Measurements from ENCODE around the gene TOX2.

TOX2 gene

DNA sequence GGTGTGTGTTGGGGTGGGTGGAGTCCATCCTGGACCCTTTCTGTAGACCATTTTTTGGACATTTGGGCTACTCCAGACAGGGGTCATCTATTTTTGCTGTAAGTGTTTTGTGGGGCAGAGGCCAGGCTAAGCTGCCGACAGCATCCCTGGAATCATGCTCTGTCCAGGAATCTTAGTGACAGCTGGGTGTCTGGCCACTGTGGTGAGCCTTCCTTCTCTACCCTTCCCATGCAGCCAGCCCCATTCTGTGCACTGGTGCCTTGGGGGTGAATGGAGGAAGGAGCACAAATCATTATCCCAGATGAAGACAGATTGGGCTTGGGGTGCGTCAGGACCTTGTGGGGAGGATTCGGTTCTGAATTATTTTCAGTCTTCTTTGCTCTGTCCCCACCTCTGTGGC, 20.2 kb downstream of the TOX2 start (continued):
- TF ChIP-seq ZNF266 (tag by site-specific recombination; IDR thresholded peaks at IDR 0.05; ENCODE audit: low read depth) (no peak), ZFP3 (tag by site-specific recombination; IDR thresholded peaks at IDR 0.05; ENCODE audit: low read depth) (no peak)

DNA sequence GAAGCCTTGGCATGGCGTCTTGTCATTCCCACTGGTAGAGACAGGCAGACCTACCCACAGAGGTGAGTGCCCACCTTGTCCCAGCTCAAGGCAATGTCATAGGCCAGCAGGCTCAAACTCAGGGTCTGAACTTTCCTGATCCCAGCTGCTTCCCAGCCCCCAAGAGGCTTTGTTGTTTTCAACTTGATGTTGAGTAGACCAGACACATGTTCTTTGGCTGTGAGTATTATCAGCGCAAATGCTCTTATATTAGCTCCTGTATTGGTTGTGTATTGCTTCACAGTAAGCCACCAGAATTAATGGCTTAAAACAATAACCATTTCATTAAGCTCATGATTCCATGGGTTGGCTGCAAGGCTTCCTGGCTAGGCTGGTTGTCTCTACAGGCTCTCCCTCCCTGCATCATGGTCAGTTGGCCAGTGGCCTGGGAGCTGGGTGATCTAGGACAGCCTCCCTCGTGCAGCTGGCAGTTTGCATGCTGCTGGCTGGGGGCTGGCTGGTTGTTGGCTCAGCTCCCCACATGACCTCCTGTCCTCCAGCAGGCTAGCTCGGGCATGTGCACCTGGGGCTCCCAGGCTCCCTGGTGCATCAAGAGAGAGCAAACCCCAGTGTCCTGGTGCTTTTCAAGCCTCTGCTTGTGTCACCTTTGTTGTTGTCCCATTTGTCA, 21.6 kb downstream of the TOX2 start:
- ChIA-PET CTCF (interaction anchor here (0.7 kb wide), 1 partner anchor 54 kb away, joined by 5 read pairs; no protein-coding TSS in a partner anchor), POLR2A (no interaction called here)
- Histone ChIP-seq H3K4me1 (ENCODE audit: control insufficient read depth, insufficient read depth, low read length) (peaks cover 4% of the 10 kb centered on the region), H3K27ac (ENCODE audit: extremely low read depth, low read depth, low read length) (no peak overlapping the region), H3K4me3 (ENCODE audit: low read depth, low read length) (no peak overlapping the region), H3K9me3 (ENCODE audit: control insufficient read depth, insufficient read depth, low read depth, low read length) (no peaks in the 10 kb centered on the region), H3K36me3 (ENCODE audit: control insufficient read depth in 2 of 2, insufficient read depth in 1 of 2, low read length in 2 of 2) (no peaks in the 10 kb centered on the region)
- TF ChIP-seq ZNF544 (tag by site-specific recombination; IDR thresholded peaks at IDR 0.05): no peak
- TF ChIP-seq, protein P1, sequence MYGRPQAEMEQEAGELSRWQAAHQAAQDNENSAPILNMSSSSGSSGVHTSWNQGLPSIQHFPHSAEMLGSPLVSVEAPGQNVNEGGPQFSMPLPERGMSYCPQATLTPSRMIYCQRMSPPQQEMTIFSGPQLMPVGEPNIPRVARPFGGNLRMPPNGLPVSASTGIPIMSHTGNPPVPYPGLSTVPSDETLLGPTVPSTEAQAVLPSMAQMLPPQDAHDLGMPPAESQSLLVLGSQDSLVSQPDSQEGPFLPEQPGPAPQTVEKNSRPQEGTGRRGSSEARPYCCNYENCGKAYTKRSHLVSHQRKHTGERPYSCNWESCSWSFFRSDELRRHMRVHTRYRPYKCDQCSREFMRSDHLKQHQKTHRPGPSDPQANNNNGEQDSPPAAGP (tag by site-specific recombination; IDR thresholded peaks at IDR 0.05): no peak
- TF ChIP-seq ZNF16 (tag by site-specific recombination; IDR thresholded peaks at IDR 0.05; ENCODE audit: low read depth): no peak
- TF ChIP-seq, protein P2, sequence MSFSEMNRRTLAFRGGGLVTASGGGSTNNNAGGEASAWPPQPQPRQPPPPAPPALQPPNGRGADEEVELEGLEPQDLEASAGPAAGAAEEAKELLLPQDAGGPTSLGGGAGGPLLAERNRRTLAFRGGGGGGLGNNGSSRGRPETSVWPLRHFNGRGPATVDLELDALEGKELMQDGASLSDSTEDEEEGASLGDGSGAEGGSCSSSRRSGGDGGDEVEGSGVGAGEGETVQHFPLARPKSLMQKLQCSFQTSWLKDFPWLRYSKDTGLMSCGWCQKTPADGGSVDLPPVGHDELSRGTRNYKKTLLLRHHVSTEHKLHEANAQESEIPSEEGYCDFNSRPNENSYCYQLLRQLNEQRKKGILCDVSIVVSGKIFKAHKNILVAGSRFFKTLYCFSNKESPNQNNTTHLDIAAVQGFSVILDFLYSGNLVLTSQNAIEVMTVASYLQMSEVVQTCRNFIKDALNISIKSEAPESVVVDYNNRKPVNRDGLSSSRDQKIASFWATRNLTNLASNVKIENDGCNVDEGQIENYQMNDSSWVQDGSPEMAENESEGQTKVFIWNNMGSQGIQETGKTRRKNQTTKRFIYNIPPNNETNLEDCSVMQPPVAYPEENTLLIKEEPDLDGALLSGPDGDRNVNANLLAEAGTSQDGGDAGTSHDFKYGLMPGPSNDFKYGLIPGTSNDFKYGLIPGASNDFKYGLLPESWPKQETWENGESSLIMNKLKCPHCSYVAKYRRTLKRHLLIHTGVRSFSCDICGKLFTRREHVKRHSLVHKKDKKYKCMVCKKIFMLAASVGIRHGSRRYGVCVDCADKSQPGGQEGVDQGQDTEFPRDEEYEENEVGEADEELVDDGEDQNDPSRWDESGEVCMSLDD (tag by site-specific recombination; IDR thresholded peaks at IDR 0.05): no peak
- TF ChIP-seq ZNF19 (tag by site-specific recombination; IDR thresholded peaks at IDR 0.05; ENCODE audit: low read depth): no peak
- no peak for TF ChIP-seq GLIS1 (tag by site-specific recombination; IDR thresholded peaks at IDR 0.05)
- no peak for TF ChIP-seq ZNF677 (tag by site-specific recombination; IDR thresholded peaks at IDR 0.05)
- no peak for TF ChIP-seq HOXC10 (CRISPR knock-in tag; IDR thresholded peaks at IDR 0.05)
- no peak for TF ChIP-seq WT1 (tag by site-specific recombination; IDR thresholded peaks at IDR 0.05)

DNA sequence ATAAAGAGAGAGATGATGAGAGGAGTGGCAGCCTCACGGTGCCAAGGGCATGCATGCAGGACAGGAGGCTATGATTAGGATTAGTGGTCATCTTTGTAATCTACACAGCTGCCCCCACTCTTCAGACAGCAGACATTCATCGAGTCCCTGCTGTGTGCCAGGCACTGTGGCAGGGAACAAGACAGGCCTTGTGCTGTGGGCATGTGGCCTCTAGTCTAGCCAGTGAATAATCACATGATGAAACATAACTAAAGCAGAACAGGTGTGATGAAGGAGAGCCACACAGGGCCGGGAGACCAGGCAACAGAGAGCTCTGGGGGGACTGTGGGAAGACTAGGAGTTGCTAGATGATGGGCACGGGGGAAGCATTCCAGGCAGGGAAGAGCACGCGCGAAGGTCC, 22.2 kb downstream of the TOX2 start:
- Histone ChIP-seq H3K36me3 (ENCODE audit: control insufficient read depth in 2 of 2, insufficient read depth in 1 of 2, low read length in 2 of 2) (no peaks in the 10 kb centered on the region), H3K27ac (ENCODE audit: extremely low read depth, low read depth, low read length) (no peak overlapping the region), H3K4me1 (ENCODE audit: control insufficient read depth, insufficient read depth, low read length) (peaks cover 4% of the 10 kb centered on the region), H3K4me3 (ENCODE audit: low read depth, low read length) (no peak overlapping the region), H3K9me3 (ENCODE audit: control insufficient read depth, insufficient read depth, low read depth, low read length) (no peaks in the 10 kb centered on the region)
- CTCF ChIA-PET: interaction anchor here (0.6 kb wide), 1 partner anchor 18 kb away, joined by 4 read pairs; no protein-coding TSS in a partner anchor
- POLR2A ChIA-PET: no interaction called here
- TF ChIP-seq ZNF473 (tag by site-specific recombination; IDR thresholded peaks at IDR 0.05) (no peak), ZBTB21 (tag by site-specific recombination; IDR thresholded peaks at IDR 0.05) (no peak), ZNF211 (tag by site-specific recombination; IDR thresholded peaks at IDR 0.05; ENCODE audit: low read depth) (no peak), KLF8 (tag by site-specific recombination; IDR thresholded peaks at IDR 0.05) (no peak), OSR2 (tag by site-specific recombination; IDR thresholded peaks at IDR 0.05) (no peak), ZNF16 (tag by site-specific recombination; IDR thresholded peaks at IDR 0.05; ENCODE audit: low read depth) (no peak)

DNA sequence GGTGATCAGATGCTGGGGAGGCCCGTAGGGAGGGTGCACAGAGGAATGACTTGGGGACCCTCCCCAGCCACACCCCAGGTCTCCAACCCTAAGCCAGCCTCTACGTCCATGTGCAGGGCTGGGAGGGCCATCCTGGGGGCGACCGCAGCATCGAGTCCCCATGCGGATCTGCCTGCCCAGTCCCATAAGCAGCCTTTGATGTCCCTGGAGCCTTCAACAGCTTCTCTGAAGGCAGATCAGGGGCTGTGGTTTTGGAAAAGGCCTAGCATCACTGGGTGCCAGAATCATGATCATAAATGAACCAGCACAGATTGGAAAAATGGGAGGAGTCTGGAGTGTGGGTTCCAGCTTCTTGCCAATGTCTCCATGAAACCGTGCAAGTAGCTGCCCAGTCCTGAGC, 22.9 kb downstream of the TOX2 start:
- no peak overlapping the region for H3K4me3 ChIP-seq (ENCODE audit: low read depth, low read length)
- POLR2A ChIA-PET: no interaction called here
- H3K27ac ChIP-seq (ENCODE audit: extremely low read depth, low read depth, low read length): no peak overlapping the region
- no peaks in the 10 kb centered on the region for H3K9me3 ChIP-seq (ENCODE audit: control insufficient read depth, insufficient read depth, low read depth, low read length)
- H3K4me1 ChIP-seq (ENCODE audit: control insufficient read depth, insufficient read depth, low read length): peaks cover 4% of the 10 kb centered on the region
- no peaks in the 10 kb centered on the region for H3K36me3 ChIP-seq (ENCODE audit: control insufficient read depth in 2 of 2, insufficient read depth in 1 of 2, low read length in 2 of 2)
- CTCF ChIA-PET: interaction anchor here (0.6 kb wide), 1 partner anchor 17 kb away, joined by 4 read pairs; no protein-coding TSS in a partner anchor
- TF ChIP-seq ZNF121 (tag by site-specific recombination; IDR thresholded peaks at IDR 0.05): no peak
- TF ChIP-seq KLF10 (tag by site-specific recombination; IDR thresholded peaks at IDR 0.05): no peak
- TF ChIP-seq YY1 (tag by site-specific recombination; IDR thresholded peaks at IDR 0.05): no peak
- TF ChIP-seq ZNF23 (tag by site-specific recombination; IDR thresholded peaks at IDR 0.05; ENCODE audit: borderline replicate concordance): no peak
- no peak for TF ChIP-seq ZNF202 (tag by site-specific recombination; IDR thresholded peaks at IDR 0.05; ENCODE audit: borderline replicate concordance)
- no peak for TF ChIP-seq ZNF623 (tag by site-specific recombination; IDR thresholded peaks at IDR 0.05)
- TF ChIP-seq, protein P3, sequence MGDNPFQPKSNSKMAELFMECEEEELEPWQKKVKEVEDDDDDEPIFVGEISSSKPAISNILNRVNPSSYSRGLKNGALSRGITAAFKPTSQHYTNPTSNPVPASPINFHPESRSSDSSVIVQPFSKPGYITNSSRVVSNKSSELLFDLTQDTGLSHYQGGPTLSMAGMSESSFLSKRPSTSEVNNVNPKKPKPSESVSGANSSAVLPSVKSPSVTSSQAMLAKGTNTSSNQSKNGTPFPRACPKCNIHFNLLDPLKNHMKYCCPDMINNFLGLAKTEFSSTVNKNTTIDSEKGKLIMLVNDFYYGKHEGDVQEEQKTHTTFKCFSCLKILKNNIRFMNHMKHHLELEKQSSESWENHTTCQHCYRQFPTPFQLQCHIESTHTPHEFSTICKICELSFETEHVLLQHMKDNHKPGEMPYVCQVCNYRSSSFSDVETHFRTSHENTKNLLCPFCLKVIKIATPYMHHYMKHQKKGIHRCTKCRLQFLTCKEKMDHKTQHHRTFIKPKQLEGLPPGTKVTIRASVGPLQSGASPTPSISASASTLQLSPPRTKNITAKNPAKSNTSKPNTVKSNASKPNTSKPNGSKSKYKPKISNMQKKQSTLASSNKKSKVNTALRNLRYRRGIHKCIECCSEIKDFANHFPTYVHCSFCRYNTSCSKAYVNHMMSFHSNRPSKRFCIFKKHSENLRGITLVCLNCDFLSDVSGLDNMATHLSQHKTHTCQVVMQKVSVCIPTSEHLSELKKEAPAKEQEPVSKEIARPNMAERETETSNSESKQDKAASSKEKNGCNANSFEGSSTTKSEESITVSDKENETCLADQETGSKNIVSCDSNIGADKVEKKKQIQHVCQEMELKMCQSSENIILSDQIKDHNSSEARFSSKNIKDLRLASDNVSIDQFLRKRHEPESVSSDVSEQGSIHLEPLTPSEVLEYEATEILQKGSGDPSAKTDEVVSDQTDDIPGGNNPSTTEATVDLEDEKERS (tag by site-specific recombination; IDR thresholded peaks at IDR 0.05): no peak
- TF ChIP-seq MZF1 (tag by site-specific recombination; IDR thresholded peaks at IDR 0.05; ENCODE audit: borderline replicate concordance): no peak

All from HEK293 (cell line).